GM12878 (cell line): ENCODE measurements around the gene ARVCF. TPM values are rescaled to one million over a fixed set of nuclear protein-coding genes. Genes with fewer than 3 reads are reported as not detected.

Experiments
- ATAC-seq: fragments of 200-7000 bp; cut with Tn5 transposase; 3 replicates; pipeline ENCODE4 v1.9.1; 2020; ENCODE audit warnings: mild to moderate bottlenecking, moderate library complexity
- BruUV-seq: library from RNA; stranded (reverse); fragments of 400-500 nt; replicated peaks from 2 replicates; lab custom pipeline; 2021; lab: Mats Ljungman, UMichigan
- CTCF ChIA-PET: fragments of 300-600 bp; sonication (Branson Sonifier 250); formaldehyde crosslinking; extraction: SDS; loops from one replicate; lab custom pipeline; 2021; ENCODE audit warnings: inconsistent platforms; lab: Yijun Ruan, JAX
- POLR2A ChIA-PET: fragments of 350-600 bp; formaldehyde crosslinking; extraction: SDS; loops from one replicate; lab custom pipeline; 2021; ENCODE audit warnings: inconsistent platforms; lab: Charles Lee
- RAD21 ChIA-PET: fragments of 300-600 bp; sonication (Branson Sonifier 250); formaldehyde crosslinking; loops from one replicate; lab custom pipeline; 2023; ENCODE audit warnings: antibody characterized with exemption; ENCODE audit not compliant: unreplicated experiment; lab: Charles Lee
- SMC1A ChIA-PET: fragments of 300-600 bp; sonication (Branson Sonifier 250); formaldehyde crosslinking; loops from one replicate; lab custom pipeline; 2023; ENCODE audit not compliant: unreplicated experiment, uncharacterized antibody; lab: Charles Lee
- DNase-seq: peaks from one replicate; pipeline ENCODE4 v3.0.0-alpha.2; 2011; ENCODE audit warnings: low read depth, low spot score
- FAIRE-seq: peaks from 3 replicates; lab custom pipeline; 2011; peaks lifted over from hg19 to GRCh38; lab: Jason Lieb, UNC
- H2AFZ ChIP-seq: 2 replicates; pipeline ENCODE4 v1.6.0; 2011; ENCODE audit warnings: low read depth, low read length, control low read depth; ENCODE audit not compliant: control insufficient read depth
- H3K27ac ChIP-seq: 2 replicates; pipeline ENCODE4 v1.5.1; 2011; ENCODE audit warnings: control low read depth; ENCODE audit not compliant: control insufficient read depth, insufficient read depth
- H3K27me3 ChIP-seq, 2 experiments: replicated peaks in 1 of 2; 2 replicates each; pipeline versions ENCODE4 v1.6.0 to v1.6.1; 2011; ENCODE audit warnings: low read length in 1 of 2; ENCODE audit not compliant: control insufficient read depth in 2 of 2, insufficient read depth in 2 of 2
- H3K36me3 ChIP-seq, 2 experiments: 2 replicates each; pipeline ENCODE4 v1.5.1; 2011; ENCODE audit warnings: low read length in 1 of 2; ENCODE audit not compliant: control insufficient read depth in 2 of 2, insufficient read depth in 2 of 2
- H3K4me1 ChIP-seq: 2 replicates; pipeline ENCODE4 v1.6.1; 2011; ENCODE audit warnings: mild to moderate bottlenecking, low read length, moderate library complexity, mixed read lengths; ENCODE audit not compliant: control insufficient read depth, insufficient read depth
- H3K4me2 ChIP-seq: 2 replicates; pipeline ENCODE4 v1.6.0; 2011; ENCODE audit warnings: control low read depth; ENCODE audit not compliant: control insufficient read depth, insufficient read depth
- H3K4me3 ChIP-seq: fragments of 200-600 bp; sonication (generic); 2 replicates; pipeline ENCODE4 v1.5.1; 2016
- H3K79me2 ChIP-seq: 2 replicates; pipeline ENCODE4 v1.6.0; 2011; ENCODE audit warnings: low read length; ENCODE audit not compliant: control insufficient read depth, insufficient read depth
- H3K9ac ChIP-seq: 2 replicates; pipeline ENCODE4 v1.8.0; 2011; ENCODE audit warnings: low read length, control low read depth, mixed read lengths; ENCODE audit not compliant: control insufficient read depth, insufficient read depth
- H3K9me3 ChIP-seq: replicated peaks from 3 replicates; pipeline ENCODE4 v1.5.1; 2011; ENCODE audit warnings: mild to moderate bottlenecking, low read length; ENCODE audit not compliant: control insufficient read depth, insufficient read depth
- H4K20me1 ChIP-seq: 2 replicates; pipeline ENCODE4 v1.6.0; 2011; ENCODE audit not compliant: control insufficient read depth, insufficient read depth
- ATF2 ChIP-seq: IDR thresholded peaks from 2 replicates; pipeline ENCODE4 v1.6.1; 2012; ENCODE audit warnings: low read length, inconsistent platforms
- CHD4 ChIP-seq: fragments of 200-600 bp; sonication (generic); IDR thresholded peaks from 2 replicates; pipeline ENCODE4 v1.6.1; 2016; ENCODE audit warnings: mild to moderate bottlenecking
- FOXM1 ChIP-seq: IDR thresholded peaks from 2 replicates; pipeline ENCODE4 v1.6.1; 2012; ENCODE audit warnings: low read depth, mild to moderate bottlenecking, inconsistent platforms, low read length, moderate library complexity
- HSF1 ChIP-seq: fragments of 150-350 bp; IDR thresholded peaks from 2 replicates; pipeline ENCODE4 v1.6.1; 2014; ENCODE audit warnings: mild to moderate bottlenecking, low read depth, low read length
- MEF2A ChIP-seq: IDR thresholded peaks from 2 replicates; pipeline ENCODE4 v1.6.1; 2011; ENCODE audit warnings: low read depth, mild to moderate bottlenecking, low read length, moderate library complexity; ENCODE audit not compliant: insufficient read depth
- SUZ12 ChIP-seq: fragments of 200-600 bp; sonication (generic); IDR thresholded peaks from one replicate; pipeline ENCODE4 v1.6.1; 2018; ENCODE audit warnings: antibody characterized with exemption, mild to moderate bottlenecking; ENCODE audit not compliant: unreplicated experiment
- TCF3 ChIP-seq: IDR thresholded peaks from 2 replicates; pipeline ENCODE4 v1.6.1; 2012; ENCODE audit warnings: low read depth, mild to moderate bottlenecking, low read length, borderline replicate concordance; ENCODE audit not compliant: insufficient read depth
- WRNIP1 ChIP-seq: IDR thresholded peaks from 2 replicates; pipeline ENCODE4 v1.6.1; 2011; ENCODE audit warnings: low read depth, low read length, improper control_type of control experiment, borderline replicate concordance
- WGBS: methylation state at CpG from one replicate; pipeline ENCODE4 v1.1.6; 2016; ENCODE audit warnings: low lambda C conversion rate; ENCODE audit not compliant: insufficient replicate concordance, insufficient coverage; ENCODE audit errors: missing lambda C conversion rate; 5-methylcytosine and 5-hydroxymethylcytosine counted together
- in situ Hi-C: fragments of 300-500 bp; cut with MboI; formaldehyde crosslinking; loops from 9 replicates; pipeline ENCODE4 v1.14.3; 2018; ENCODE audit warnings: mixed read lengths
- intact Hi-C: fragments of 100-400 bp; cut with micrococcal nuclease; formaldehyde crosslinking; loops from one replicate; pipeline ENCODE4 v1.14.2; 2022; ENCODE audit not compliant: unreplicated experiment
- polyA plus RNA-seq, 11 experiments: library from polyadenylated mRNA; depleted of rRNA in 4 of 11; unstranded in 6 of 11; stranded (reverse) in 5 of 11; fragments of >200 nt; fragmentation: Nextera tagmentation in 4 of 11; fragmentation: Illumina TruSeq in 1 of 11; extraction: Ambion mirVana in 4 of 11; extraction: Trizol in 1 of 11; gene quantifications; 1 replicate in 1 of 11; 2 replicates in 10 of 11; pipeline versions ENCODE4 v1.2.1 to v1.2.3, GENCODE V29; 2011 to 2016; ENCODE audit warnings: inconsistent platforms in 2 of 11, missing spikeins in 2 of 11, low read depth in 1 of 11
- total RNA-seq, 4 experiments: library from RNA; depleted of rRNA in 3 of 4; stranded (reverse); fragments of >200 nt in 3 of 4; fragmentation: Illumina TruSeq in 1 of 4; extraction: Trizol in 1 of 4; gene quantifications; 2 replicates each; pipeline versions ENCODE4 v1.2.1 to v1.2.3, GENCODE V29; 2013 to 2021

ARVCF gene
- total and polyA plus RNA-seq, 10 of the 15 experiments (the other 5 are each of a cell fraction or from before 2014, with no cell fraction given): 0.13 to 1.9 (median 1.0) TPM; not detected in 2

DNA sequence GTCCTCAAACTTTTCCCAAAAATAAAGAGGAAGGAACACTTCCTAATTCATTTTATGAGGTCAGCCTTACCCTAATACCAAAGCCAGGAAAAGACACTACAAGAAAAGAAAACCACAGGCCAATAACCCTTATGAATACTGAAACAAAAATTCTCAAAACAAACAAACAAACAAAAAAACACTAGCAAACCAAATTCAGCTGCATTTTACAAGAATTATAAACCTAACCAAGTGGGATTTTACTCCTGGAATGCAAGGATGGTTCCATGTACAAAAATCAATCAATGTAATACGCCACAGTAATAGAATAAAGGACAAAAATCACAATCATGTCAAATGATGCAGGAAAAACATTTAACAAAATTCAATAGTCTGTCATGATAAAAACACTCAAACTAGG lies 13.3 kb downstream of the ARVCF start:
- Histone ChIP-seq H3K9ac (no peak overlapping the region), H3K4me2 (no peak overlapping the region), H3K9me3 (peaks cover 3% of the 10 kb centered on the region; the same call in 2 of the 3 replicates), H3K4me1 (no peaks in the 10 kb centered on the region), H3K4me3 (no peak overlapping the region), H4K20me1 (no peaks in the 10 kb centered on the region), H3K36me3 (no peaks in the 10 kb centered on the region), H2AFZ (no peak overlapping the region), H3K27ac (no peak overlapping the region), H3K79me2 (no peaks in the 10 kb centered on the region), H3K27me3 (peaks cover 0 to 2% of the 10 kb centered on the region in 2 experiments; a peak in 2 of 4 replicates)
- TF ChIP-seq CHD4: no peak
- no peak for TF ChIP-seq HSF1
- no peak for TF ChIP-seq MEF2A
- no peak for TF ChIP-seq TCF3
- no peak for TF ChIP-seq SUZ12
- no peak for TF ChIP-seq WRNIP1
- TF ChIP-seq FOXM1: no peak
- TF ChIP-seq ATF2: no peak
- in situ Hi-C loops: no loop called here
- ChIA-PET RAD21 (no interaction called here), POLR2A (no interaction called here), CTCF (no interaction called here), SMC1A (no interaction called here)
- FAIRE-seq (no peak), DNase-seq (no peak), ATAC-seq (no peak)
- WGBS: 59% methylated on average over 1 of the region's 1 CpG
- no TSS peak for BruUV-seq
- intact Hi-C loops: no loop called here
